Breast epithelium (tissue), 3 donors: Measurements from ENCODE around the gene LRRIQ1.

Source experiments
- CTCF ChIP-seq, 3 donors: fragments of 450-650 bp; IDR thresholded peaks; one replicate each; pipeline ENCODE4 v1.5.1; 2016 to 2017; ENCODE audit warnings: antibody characterized with exemption in 3 of 3, mild to moderate bottlenecking in 3 of 3, moderate library complexity in 3 of 3
- POLR2A ChIP-seq: fragments of 450-650 bp; IDR thresholded peaks from one replicate; pipeline ENCODE4 v1.6.1; 2016; ENCODE audit warnings: antibody characterized with exemption, mild to moderate bottlenecking, moderate library complexity
- POLR2AphosphoS5 ChIP-seq, 3 donors: sonication (generic); formaldehyde crosslinking; IDR thresholded peaks; one replicate each; pipeline ENCODE4 v1.6.1; 2017; ENCODE audit warnings: antibody characterized with exemption in 3 of 3

DNA sequence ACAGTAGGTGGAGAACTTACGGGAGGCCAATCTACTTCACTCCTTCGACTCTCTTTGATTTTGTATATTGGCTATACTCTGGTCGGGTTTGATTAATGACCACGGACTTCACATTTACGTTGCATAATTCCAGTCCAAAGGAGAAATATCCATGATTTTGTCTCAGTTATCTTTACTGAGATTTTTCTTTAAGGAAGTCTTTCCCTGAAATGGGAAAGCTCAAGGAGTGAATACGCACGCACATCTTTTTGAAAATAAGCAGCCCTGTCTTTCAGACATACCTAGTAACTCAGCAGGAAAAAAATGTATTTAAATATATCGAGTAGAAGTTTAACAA, 238.1 kb downstream of the LRRIQ1 start:
- TF ChIP-seq CTCF (IDR thresholded peaks at IDR 0.05) (no peak), POLR2AphosphoS5 (IDR thresholded peaks at IDR 0.05) (no peak), POLR2A (no peak)
